Suprapubic skin (tissue), 3 donors: ENCODE data around the gene COMT.

Source experiments
- EP300 ChIP-seq: sonication (generic); formaldehyde crosslinking; IDR thresholded peaks from one replicate; pipeline ENCODE4 v1.6.1; 2017; ENCODE audit warnings: antibody characterized with exemption
- POLR2A ChIP-seq, 2 donors: fragments of 450-650 bp; IDR thresholded peaks; one replicate each; pipeline ENCODE4 v1.6.1; 2017; ENCODE audit warnings: antibody characterized with exemption in 2 of 2, mild to moderate bottlenecking in 2 of 2, moderate library complexity in 2 of 2
- TF ChIP-seq, protein P1 (sequence below), 2 donors: fragments of 200-600 bp in 1 of 2; fragments of 450-650 bp in 1 of 2; sonication (generic) in 1 of 2; IDR thresholded peaks; one replicate each; pipeline ENCODE4 v1.5.1; 2016 to 2019; ENCODE audit warnings: antibody characterized with exemption in 2 of 2, mild to moderate bottlenecking in 1 of 2, moderate library complexity in 1 of 2

DNA sequence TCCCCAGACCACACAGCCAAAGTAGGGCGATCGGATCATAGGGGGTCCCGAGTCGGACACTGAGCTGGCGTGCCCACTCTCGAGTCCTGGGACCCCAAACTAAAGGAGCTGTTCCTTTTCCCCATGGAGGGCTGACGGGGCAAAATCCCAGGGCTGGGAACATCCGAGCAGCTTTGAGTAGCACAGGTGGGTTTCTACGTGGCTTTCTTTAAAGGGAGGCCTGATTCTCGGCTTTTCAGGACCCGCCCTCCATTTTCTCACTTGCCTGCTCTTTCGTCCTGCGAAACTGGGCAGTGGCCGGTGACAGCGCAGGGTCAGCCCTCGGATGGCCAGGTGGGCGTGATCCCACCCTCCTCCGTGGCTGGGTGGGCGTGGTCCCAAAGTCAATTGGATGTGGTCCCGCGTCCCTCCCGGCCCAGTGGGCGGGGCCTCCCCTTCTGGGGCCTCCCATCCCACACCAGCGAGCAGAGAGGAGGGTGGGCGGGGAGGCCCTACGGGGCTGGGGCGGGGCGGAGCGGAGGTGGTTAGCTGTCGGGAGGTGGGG lies 17.5 kb downstream of the COMT start:
- TF ChIP-seq EP300, result no peak
- TF ChIP-seq, protein P1, sequence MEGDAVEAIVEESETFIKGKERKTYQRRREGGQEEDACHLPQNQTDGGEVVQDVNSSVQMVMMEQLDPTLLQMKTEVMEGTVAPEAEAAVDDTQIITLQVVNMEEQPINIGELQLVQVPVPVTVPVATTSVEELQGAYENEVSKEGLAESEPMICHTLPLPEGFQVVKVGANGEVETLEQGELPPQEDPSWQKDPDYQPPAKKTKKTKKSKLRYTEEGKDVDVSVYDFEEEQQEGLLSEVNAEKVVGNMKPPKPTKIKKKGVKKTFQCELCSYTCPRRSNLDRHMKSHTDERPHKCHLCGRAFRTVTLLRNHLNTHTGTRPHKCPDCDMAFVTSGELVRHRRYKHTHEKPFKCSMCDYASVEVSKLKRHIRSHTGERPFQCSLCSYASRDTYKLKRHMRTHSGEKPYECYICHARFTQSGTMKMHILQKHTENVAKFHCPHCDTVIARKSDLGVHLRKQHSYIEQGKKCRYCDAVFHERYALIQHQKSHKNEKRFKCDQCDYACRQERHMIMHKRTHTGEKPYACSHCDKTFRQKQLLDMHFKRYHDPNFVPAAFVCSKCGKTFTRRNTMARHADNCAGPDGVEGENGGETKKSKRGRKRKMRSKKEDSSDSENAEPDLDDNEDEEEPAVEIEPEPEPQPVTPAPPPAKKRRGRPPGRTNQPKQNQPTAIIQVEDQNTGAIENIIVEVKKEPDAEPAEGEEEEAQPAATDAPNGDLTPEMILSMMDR (IDR thresholded peaks at IDR 0.05), result no peak
- no peak for TF ChIP-seq POLR2A (IDR thresholded peaks at IDR 0.05)
